ENCODE results near the gene NSL1. TPM values are rescaled to one million over a fixed set of nuclear protein-coding genes. Genes with fewer than 3 reads are reported as not detected.
"Not testable (repeated sequence)": the region's sequence is repeated elsewhere in the genome, so short reads cannot be mapped to it uniquely, and the experiment has no call there.

Gene NSL1
- total and polyA plus RNA-seq, 4 donors = 9.2 to 48.8 (median 27.0) TPM

DNA sequence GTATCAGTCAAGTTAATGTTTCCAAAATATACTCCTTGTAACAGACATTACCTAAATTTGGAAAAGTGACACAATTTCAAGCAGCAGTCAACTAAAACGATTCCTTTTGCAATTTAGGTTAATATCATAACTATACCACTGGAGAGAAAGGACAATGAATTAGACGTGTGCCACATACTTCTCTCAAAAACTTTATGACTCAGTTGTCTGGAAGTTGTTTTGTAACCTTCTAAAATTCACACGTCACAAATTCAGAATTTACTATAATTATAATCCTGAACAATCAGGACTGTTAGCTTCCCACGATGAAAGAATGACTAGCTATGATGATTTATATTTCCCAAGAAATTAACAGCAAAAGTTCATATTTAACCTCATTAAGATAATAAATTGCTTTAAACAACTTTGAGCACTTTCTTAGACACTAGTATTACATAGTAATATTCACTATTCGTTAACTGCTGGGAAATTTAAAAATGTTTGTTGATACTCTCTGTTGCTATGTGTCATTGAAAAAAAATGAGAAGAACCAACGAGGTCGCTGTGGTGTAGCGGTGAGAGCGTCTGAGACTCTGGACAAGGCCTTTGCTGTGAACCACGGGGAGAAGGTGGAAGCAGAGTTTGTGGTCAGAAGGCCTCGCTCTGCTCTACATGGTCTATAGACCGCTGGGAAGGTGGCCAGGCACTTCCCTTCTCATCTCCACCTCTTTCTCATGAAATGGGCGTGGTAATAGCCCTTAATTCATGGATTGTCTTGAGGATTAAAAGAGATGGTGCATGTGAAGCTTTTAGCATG is 64.0 kb downstream of the NSL1 start:
- Histone ChIP-seq H3K36me3 (ENCODE audit: control insufficient read depth in 4 of 4, insufficient read depth in 4 of 4, low read length in 4 of 4) (peaks cover 0 to 2% (median 0%) of the 10 kb centered on the region in 4 donors), H3K9me3 (ENCODE audit: control insufficient read depth in 4 of 4, insufficient read depth in 3 of 4, low read length in 3 of 4) (no peaks in the 10 kb centered on the region), H3K9ac (ENCODE audit: insufficient read depth in 1 of 2, low read length in 2 of 2) (no peak overlapping the region), H3K4me3 (no peak overlapping the region), H3K27me3 (ENCODE audit: control insufficient read depth in 3 of 3, insufficient read depth in 3 of 3, low read length in 2 of 3) (no peaks in the 10 kb centered on the region), H3K27ac (ENCODE audit: low read depth in 1 of 2, low read length in 1 of 2) (no peak overlapping the region), H3K4me1 (ENCODE audit: control insufficient read depth in 5 of 5, insufficient read depth in 5 of 5, low read length in 5 of 5) (no peaks in the 10 kb centered on the region)
- TF ChIP-seq, protein P1, sequence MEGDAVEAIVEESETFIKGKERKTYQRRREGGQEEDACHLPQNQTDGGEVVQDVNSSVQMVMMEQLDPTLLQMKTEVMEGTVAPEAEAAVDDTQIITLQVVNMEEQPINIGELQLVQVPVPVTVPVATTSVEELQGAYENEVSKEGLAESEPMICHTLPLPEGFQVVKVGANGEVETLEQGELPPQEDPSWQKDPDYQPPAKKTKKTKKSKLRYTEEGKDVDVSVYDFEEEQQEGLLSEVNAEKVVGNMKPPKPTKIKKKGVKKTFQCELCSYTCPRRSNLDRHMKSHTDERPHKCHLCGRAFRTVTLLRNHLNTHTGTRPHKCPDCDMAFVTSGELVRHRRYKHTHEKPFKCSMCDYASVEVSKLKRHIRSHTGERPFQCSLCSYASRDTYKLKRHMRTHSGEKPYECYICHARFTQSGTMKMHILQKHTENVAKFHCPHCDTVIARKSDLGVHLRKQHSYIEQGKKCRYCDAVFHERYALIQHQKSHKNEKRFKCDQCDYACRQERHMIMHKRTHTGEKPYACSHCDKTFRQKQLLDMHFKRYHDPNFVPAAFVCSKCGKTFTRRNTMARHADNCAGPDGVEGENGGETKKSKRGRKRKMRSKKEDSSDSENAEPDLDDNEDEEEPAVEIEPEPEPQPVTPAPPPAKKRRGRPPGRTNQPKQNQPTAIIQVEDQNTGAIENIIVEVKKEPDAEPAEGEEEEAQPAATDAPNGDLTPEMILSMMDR (IDR thresholded peaks at IDR 0.05; ENCODE audit: control extremely low read depth, extremely low read depth) = no peak
- 69 to 70% methylated on average over 13 of the region's 13 CpGs for WGBS, 2 donors
- DNase-seq (no peak), ATAC-seq (ENCODE audit: insufficient read depth, low FRiP score) (no peak)

DNA sequence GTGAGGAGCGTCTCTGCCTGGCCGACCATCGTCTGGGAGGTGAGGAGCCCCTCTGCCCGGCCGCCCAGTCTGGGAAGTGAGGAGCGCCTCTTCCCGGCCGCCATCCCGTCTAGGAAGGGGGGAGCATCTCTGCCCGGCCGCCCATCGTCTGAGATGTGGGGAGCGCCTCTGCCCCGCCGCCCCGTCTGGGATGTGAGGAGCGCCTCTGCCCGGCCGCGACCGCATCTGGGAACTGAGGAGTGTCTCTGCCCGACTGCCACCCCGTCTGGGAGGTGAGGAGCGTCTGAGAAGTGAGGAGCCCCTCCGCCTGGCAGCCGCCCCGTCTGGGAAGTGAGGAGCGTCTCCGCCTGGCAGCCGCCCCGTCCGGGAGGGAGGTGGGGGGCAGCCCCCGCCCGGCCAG is 66.9 kb downstream of the NSL1 start:
- not testable (repeated sequence) for H3K9me3 ChIP-seq (ENCODE audit: control insufficient read depth in 4 of 4, insufficient read depth in 3 of 4, low read length in 3 of 4); H3K4me1 ChIP-seq (ENCODE audit: control insufficient read depth in 5 of 5, insufficient read depth in 5 of 5, low read length in 5 of 5); DNase-seq; H3K9ac ChIP-seq (ENCODE audit: insufficient read depth in 1 of 2, low read length in 2 of 2); ATAC-seq (ENCODE audit: insufficient read depth, low FRiP score); H3K4me3 ChIP-seq; H3K27ac ChIP-seq (ENCODE audit: low read depth in 1 of 2, low read length in 1 of 2); H3K36me3 ChIP-seq (ENCODE audit: control insufficient read depth in 4 of 4, insufficient read depth in 4 of 4, low read length in 4 of 4); H3K27me3 ChIP-seq (ENCODE audit: control insufficient read depth in 3 of 3, insufficient read depth in 3 of 3, low read length in 2 of 3)
- WGBS, 2 donors = 92 to 95% methylated on average over 29 to 32 of the region's 34 CpGs

DNA sequence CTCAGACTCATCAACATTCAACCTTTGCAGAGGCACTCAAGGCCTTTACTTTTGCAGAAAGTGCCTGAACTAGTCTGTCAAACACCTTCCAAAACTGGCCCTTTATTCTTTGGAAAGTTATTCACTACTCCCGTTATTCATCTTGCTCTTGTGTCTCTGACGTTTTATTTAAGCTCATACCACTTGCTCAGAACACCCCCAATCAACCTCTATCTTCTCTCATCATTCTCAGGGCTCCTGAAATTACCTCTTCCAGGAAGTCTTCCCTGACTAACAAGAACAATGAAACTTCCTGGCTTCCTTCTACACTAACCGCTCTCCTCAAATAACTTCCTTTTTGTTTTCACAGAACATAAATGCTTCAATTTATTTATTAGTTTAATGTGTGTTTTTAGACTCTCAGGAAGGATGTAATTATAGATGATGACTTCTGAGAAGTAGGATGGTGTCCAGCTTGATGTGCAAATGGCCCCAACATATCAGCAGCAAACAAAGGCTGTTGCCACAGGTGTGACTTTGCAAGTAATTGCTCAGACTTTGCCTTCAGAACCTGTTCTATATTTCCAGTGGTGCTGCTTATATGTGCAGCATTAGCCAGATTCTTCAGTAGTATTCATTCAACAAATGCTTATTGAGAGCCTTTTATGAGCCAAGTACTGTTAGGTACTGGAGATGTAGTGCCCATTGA is 69.2 kb downstream of the NSL1 start:
- no peaks in the 10 kb centered on the region for H3K36me3 ChIP-seq (ENCODE audit: control insufficient read depth in 4 of 4, insufficient read depth in 4 of 4, low read length in 4 of 4)
- peaks cover 0 to 3% (median 0%) of the 10 kb centered on the region in 5 donors for H3K4me1 ChIP-seq (ENCODE audit: control insufficient read depth in 5 of 5, insufficient read depth in 5 of 5, low read length in 5 of 5)
- no peaks in the 10 kb centered on the region for H3K9me3 ChIP-seq (ENCODE audit: control insufficient read depth in 4 of 4, insufficient read depth in 3 of 4, low read length in 3 of 4)
- DNase-seq (no peak), ATAC-seq (ENCODE audit: insufficient read depth, low FRiP score) (no peak)
- H3K27me3 ChIP-seq (ENCODE audit: control insufficient read depth in 3 of 3, insufficient read depth in 3 of 3, low read length in 2 of 3) = peaks cover 0 to 5% (median 0%) of the 10 kb centered on the region in 3 donors
- 44 to 45% methylated on average over 3 of the region's 3 CpGs for WGBS, 2 donors
- TF ChIP-seq, protein P1 (IDR thresholded peaks at IDR 0.05; ENCODE audit: control extremely low read depth, extremely low read depth) = no peak
- no peak overlapping the region for H3K27ac ChIP-seq (ENCODE audit: low read depth in 1 of 2, low read length in 1 of 2)
- no peak overlapping the region for H3K9ac ChIP-seq (ENCODE audit: insufficient read depth in 1 of 2, low read length in 2 of 2)
- H3K4me3 ChIP-seq = no peak overlapping the region
